ENCODE data around the gene SMAD5.

DNA sequence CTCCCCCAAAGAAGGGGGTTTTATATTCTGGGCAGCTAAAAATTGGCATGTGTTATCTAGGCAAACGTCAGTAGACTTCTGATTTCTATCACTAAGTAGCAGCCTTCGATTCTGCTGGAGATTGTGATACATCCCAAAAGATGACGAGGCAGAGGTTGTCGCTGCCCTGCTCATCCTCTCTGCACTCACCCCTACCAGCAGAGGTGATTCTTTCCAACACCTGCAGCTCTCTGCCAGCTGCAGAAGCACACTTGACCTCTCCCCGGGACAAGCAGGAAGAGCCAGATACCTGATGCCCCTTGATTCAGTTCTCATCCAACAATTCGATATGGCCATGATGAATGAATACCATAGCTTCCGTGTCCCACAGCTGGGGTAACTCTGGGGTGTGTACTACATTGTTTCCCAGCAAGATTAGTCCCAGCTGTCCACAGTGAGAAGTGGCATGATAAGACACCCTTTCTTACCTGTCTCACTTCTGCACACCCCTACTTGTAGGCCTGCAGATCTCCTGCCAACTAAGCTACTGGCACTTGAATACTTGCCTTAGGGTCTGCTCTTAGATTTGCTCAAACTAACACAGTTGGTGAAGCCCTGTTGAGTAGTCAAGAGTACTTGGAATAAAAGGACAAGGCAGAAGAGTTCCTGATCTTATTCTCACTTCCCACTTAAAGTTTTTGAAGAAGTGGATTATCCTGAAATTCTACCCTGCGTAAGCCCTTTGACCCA lies 37.6 kb upstream of the SMAD5 start:
- TF ChIP-seq ZNF274 (IDR thresholded peaks at IDR 0.05; ENCODE audit: low read length) (no peak), ZNF274 (tag by site-specific recombination; IDR thresholded peaks at IDR 0.05; ENCODE audit: borderline replicate concordance) (no peak), ZNF501 (tag by site-specific recombination; IDR thresholded peaks at IDR 0.05) (no peak), ZNF449 (tag by site-specific recombination; IDR thresholded peaks at IDR 0.05) (no peak), CTCF (tag by site-specific recombination; IDR thresholded peaks at IDR 0.05) (no peak), ZSCAN30 (tag by site-specific recombination; IDR thresholded peaks at IDR 0.05) (no peak), MYNN (tag by site-specific recombination; IDR thresholded peaks at IDR 0.05; ENCODE audit: borderline replicate concordance) (no peak), YY1 (tag by site-specific recombination; IDR thresholded peaks at IDR 0.05) (no peak)

Measured in HEK293 (cell line).